Spleen (tissue), 11 donors: ENCODE results near the gene GSTO1. TPM values are rescaled to one million over a fixed set of nuclear protein-coding genes. Genes with fewer than 3 reads are reported as not detected.

Experiments
- DNase-seq: peaks from one replicate; pipeline ENCODE4 v3.0.0-alpha.2; 2020
- H3K27ac ChIP-seq, 8 donors: fragments of 200-600 bp; sonication (generic) in 7 of 8; 1 replicate in 4 of 8; 2 replicates in 4 of 8; pipeline versions ENCODE4 v1.5.0 to v1.8.0; 2016 to 2021; ENCODE audit warnings: inconsistent platforms in 4 of 8, mild to moderate bottlenecking in 4 of 8, moderate library complexity in 1 of 8
- H3K27me3 ChIP-seq, 7 donors: fragments of 200-600 bp; sonication (generic) in 6 of 7; replicated peaks in 1 of 7; 1 replicate in 4 of 7; 2 replicates in 3 of 7; pipeline versions ENCODE4 v1.5.0 to v1.8.0; 2016 to 2021; ENCODE audit warnings: inconsistent platforms in 3 of 7, mild to moderate bottlenecking in 1 of 7
- H3K36me3 ChIP-seq, 6 donors: fragments of 200-600 bp; sonication (generic) in 5 of 6; 1 replicate in 4 of 6; 2 replicates in 2 of 6; pipeline versions ENCODE4 v1.5.0 to v1.8.0; 2016 to 2021; ENCODE audit warnings: inconsistent platforms in 2 of 6
- H3K4me1 ChIP-seq, 6 donors: fragments of 200-600 bp; sonication (generic) in 5 of 6; 1 replicate in 3 of 6; 2 replicates in 3 of 6; pipeline versions ENCODE4 v1.5.0 to v1.8.0; 2016 to 2021; ENCODE audit warnings: inconsistent platforms in 3 of 6
- H3K4me3 ChIP-seq, 8 donors: fragments of 200-600 bp; sonication (generic) in 7 of 8; 1 replicate in 4 of 8; 2 replicates in 4 of 8; pipeline versions ENCODE4 v1.5.0 to v1.8.0; 2016 to 2021; ENCODE audit warnings: inconsistent platforms in 4 of 8, mild to moderate bottlenecking in 4 of 8, moderate library complexity in 2 of 8
- H3K9me3 ChIP-seq, 8 donors: fragments of 200-600 bp; sonication (generic) in 7 of 8; 1 replicate in 4 of 8; 2 replicates in 4 of 8; pipeline versions ENCODE4 v1.5.0 to v1.8.0; 2016 to 2021; ENCODE audit warnings: inconsistent platforms in 4 of 8
- POLR2A ChIP-seq, 3 donors: fragments of 450-650 bp; IDR thresholded peaks; one replicate each; pipeline ENCODE4 v1.5.1; 2017; ENCODE audit warnings: antibody characterized with exemption in 3 of 3, mild to moderate bottlenecking in 1 of 3
- POLR2AphosphoS5 ChIP-seq, 3 donors: sonication (generic); formaldehyde crosslinking; IDR thresholded peaks; one replicate each; pipeline ENCODE4 v1.5.1; 2017; ENCODE audit warnings: antibody characterized with exemption in 3 of 3
- WGBS, 5 donors: extraction: QIAGEN DNeasy Blood & Tissue Kit in 3 of 5; methylation state at CpG; one replicate each; pipeline versions ENCODE4 v1.1.5 to v1.1.7; 2013 to 2018; 5-methylcytosine and 5-hydroxymethylcytosine counted together
- intact Hi-C: fragments of 100-400 bp; cut with DNase I; formaldehyde crosslinking; loops from one replicate; pipeline ENCODE4 v1.15.0; 2023; ENCODE audit warnings: low total_unique reads
- polyA plus RNA-seq, 3 donors: library from polyadenylated mRNA; stranded (reverse); fragments of 200-250 nt; gene quantifications; one replicate each; pipeline ENCODE4 v1.2.1, GENCODE V29; 2013
- total RNA-seq, 7 donors: library from RNA; depleted of rRNA in 3 of 7; stranded (reverse); fragments of >200 nt in 3 of 7; fragmentation: NEBNext Ultra II Directional in 4 of 7; extraction: Animal tissue kit (Norgen Biotek cat#: 25700) in 4 of 7; gene quantifications; one replicate each; pipeline versions ENCODE4 v1.1.0 to v1.2.1, GENCODE V29; 2016 to 2021
- TF ChIP-seq, protein P1 (sequence below), 11 experiments: fragments of 200-600 bp in 7 of 11; fragments of 450-650 bp in 4 of 11; sonication (generic) in 4 of 11; IDR thresholded peaks in 8 of 11; conservative IDR thresholded peaks in 3 of 11; 1 replicate in 7 of 11; 2 replicates in 4 of 11; pipeline versions ENCODE4 v1.4.0 to v1.8.0; 2016 to 2021; ENCODE audit warnings: antibody characterized with exemption in 11 of 11, inconsistent platforms in 4 of 11, mild to moderate bottlenecking in 1 of 11
- donor health status: healthy with polysubstance abuse.
- donor health status: DM: no; HTN: no; CAD: no; lungs with moderate emphysema.
- donor health status: DM: no; HTN: no; CAD: no.
- donor health status: Bipolar disorder and iron deficiency.
- donor health status: healthy.
- donor health status: DM: no; HTN: no; CAD: no.
- donor health status: DM: yes; HTN: yes; CAD: no.

Gene GSTO1
- total and polyA plus RNA-seq, 10 donors, result 64.4 to 157 (median 90.8) TPM

GRCh38 chr10:104216631-104217030, 38.1 kb upstream of the GSTO1 start:
- H3K27ac ChIP-seq, result no peak overlapping the region
- H3K27me3 ChIP-seq, result peaks cover 0 to 40% (median 0%) of the 10 kb centered on the region in 7 donors
- intact Hi-C loops, result no loop called here
- H3K4me3 ChIP-seq, result no peak overlapping the region
- no peak for DNase-seq
- TF ChIP-seq POLR2AphosphoS5 (IDR thresholded peaks at IDR 0.05) (no peak), POLR2A (IDR thresholded peaks at IDR 0.05) (no peak)
- TF ChIP-seq, protein P1, sequence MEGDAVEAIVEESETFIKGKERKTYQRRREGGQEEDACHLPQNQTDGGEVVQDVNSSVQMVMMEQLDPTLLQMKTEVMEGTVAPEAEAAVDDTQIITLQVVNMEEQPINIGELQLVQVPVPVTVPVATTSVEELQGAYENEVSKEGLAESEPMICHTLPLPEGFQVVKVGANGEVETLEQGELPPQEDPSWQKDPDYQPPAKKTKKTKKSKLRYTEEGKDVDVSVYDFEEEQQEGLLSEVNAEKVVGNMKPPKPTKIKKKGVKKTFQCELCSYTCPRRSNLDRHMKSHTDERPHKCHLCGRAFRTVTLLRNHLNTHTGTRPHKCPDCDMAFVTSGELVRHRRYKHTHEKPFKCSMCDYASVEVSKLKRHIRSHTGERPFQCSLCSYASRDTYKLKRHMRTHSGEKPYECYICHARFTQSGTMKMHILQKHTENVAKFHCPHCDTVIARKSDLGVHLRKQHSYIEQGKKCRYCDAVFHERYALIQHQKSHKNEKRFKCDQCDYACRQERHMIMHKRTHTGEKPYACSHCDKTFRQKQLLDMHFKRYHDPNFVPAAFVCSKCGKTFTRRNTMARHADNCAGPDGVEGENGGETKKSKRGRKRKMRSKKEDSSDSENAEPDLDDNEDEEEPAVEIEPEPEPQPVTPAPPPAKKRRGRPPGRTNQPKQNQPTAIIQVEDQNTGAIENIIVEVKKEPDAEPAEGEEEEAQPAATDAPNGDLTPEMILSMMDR (IDR thresholded peaks at IDR 0.05 in 8 of 11, conservative IDR thresholded peaks at IDR 0.05 in 3 of 11), result no peak
- WGBS, 5 donors, result 73 to 96% (median 93%) methylated on average over 3 of the region's 3 CpGs
- H3K4me1 ChIP-seq, result no peaks in the 10 kb centered on the region
- no peaks in the 10 kb centered on the region for H3K9me3 ChIP-seq
- H3K36me3 ChIP-seq, result no peaks in the 10 kb centered on the region

DNA sequence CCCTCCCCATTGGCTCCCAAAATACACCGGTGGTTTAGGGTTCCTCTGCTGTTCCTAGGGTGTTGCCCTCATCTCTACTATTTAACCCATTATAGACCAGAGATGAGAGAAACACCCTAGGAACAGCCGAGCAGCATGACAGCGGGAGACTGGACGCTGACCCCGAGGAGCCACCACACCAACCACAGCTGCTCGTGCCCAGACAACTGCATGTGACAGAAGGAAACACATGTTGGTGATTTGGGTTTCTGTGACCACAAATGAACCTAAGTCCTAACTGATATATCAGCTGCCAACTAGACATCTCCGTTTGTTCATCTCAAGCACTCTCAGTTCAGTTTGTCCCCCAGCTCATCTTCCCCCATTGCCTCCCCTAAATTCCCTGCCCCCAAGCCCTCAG, 35.9 kb upstream of the GSTO1 start:
- WGBS, 5 donors, result 16 to 37% (median 20%) methylated on average over 6 to 7 of the region's 7 CpGs
- peaks cover 0 to 40% (median 0%) of the 10 kb centered on the region in 7 donors for H3K27me3 ChIP-seq
- no peaks in the 10 kb centered on the region for H3K4me1 ChIP-seq
- no peaks in the 10 kb centered on the region for H3K36me3 ChIP-seq
- DNase-seq, result no peak
- H3K27ac ChIP-seq, result no peak overlapping the region
- TF ChIP-seq, protein P1 (IDR thresholded peaks at IDR 0.05 in 8 of 11, conservative IDR thresholded peaks at IDR 0.05 in 3 of 11), result no peak
- TF ChIP-seq POLR2AphosphoS5 (IDR thresholded peaks at IDR 0.05) (no peak), POLR2A (IDR thresholded peaks at IDR 0.05) (no peak)
- no peaks in the 10 kb centered on the region for H3K9me3 ChIP-seq
- H3K4me3 ChIP-seq, result no peak overlapping the region
- intact Hi-C loops, result no loop called here

DNA sequence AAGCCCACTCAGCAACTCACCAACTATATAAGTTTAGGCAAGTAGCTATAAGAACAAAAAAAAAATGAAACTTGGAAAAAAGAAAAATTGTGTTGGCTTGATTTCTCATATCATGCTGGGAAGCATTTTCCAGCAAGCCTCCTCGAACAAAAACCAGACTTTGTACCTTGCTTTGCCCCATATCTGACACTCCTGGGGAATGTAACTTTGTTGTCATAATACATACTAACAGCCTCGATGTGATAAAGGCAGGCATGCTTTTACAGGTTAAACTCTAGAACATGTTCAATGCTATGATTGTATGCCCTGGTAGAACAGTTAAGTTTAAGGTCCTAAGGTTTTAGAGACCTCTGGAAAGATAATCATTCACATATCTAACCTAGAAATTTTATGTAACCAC, 34.2 kb upstream of the GSTO1 start:
- no peaks in the 10 kb centered on the region for H3K4me1 ChIP-seq
- DNase-seq, result no peak
- TF ChIP-seq, protein P1 (IDR thresholded peaks at IDR 0.05 in 8 of 11, conservative IDR thresholded peaks at IDR 0.05 in 3 of 11), result no peak
- TF ChIP-seq POLR2A (IDR thresholded peaks at IDR 0.05), result no peak
- no peak for TF ChIP-seq POLR2AphosphoS5 (IDR thresholded peaks at IDR 0.05)
- intact Hi-C loops, result no loop called here
- no peak overlapping the region for H3K4me3 ChIP-seq
- H3K27ac ChIP-seq, result no peak overlapping the region
- H3K36me3 ChIP-seq, result no peaks in the 10 kb centered on the region
- H3K9me3 ChIP-seq, result no peaks in the 10 kb centered on the region
- H3K27me3 ChIP-seq, result peaks cover 0 to 31% (median 0%) of the 10 kb centered on the region in 7 donors
- 76 to 94% (median 80%) methylated on average over 2 of the region's 2 CpGs for WGBS, 5 donors

- TF ChIP-seq POLR2A (IDR thresholded peaks at IDR 0.05) (no peak), POLR2AphosphoS5 (IDR thresholded peaks at IDR 0.05) (no peak)
- TF ChIP-seq, protein P1 (IDR thresholded peaks at IDR 0.05 in 8 of 11, conservative IDR thresholded peaks at IDR 0.05 in 3 of 11), result no peak
- Histone ChIP-seq H3K9me3 (no peaks in the 10 kb centered on the region), H3K4me1 (no peaks in the 10 kb centered on the region), H3K36me3 (no peaks in the 10 kb centered on the region), H3K27ac (no peak overlapping the region), H3K4me3 (no peak overlapping the region), H3K27me3 (peaks cover 0 to 11% (median 0%) of the 10 kb centered on the region in 7 donors)
- intact Hi-C loops, result no loop called here
- no peak for DNase-seq
Observed at GRCh38 chr10:104223304-104223703, 31.4 kb upstream of the GSTO1 start.
